Kidney epithelial cell (primary cell): ENCODE results near the gene NCAPD2. TPM values are rescaled to one million over a fixed set of nuclear protein-coding genes. Genes with fewer than 3 reads are reported as not detected.

Source experiments
- DNase-seq: peaks from one replicate; pipeline ENCODE4 v3.0.0-alpha.2; 2010; ENCODE audit warnings: low read depth
- H3K27me3 ChIP-seq: 2 replicates; pipeline ENCODE4 v1.6.0; 2011; ENCODE audit warnings: low read length; ENCODE audit not compliant: control insufficient read depth, insufficient read depth
- H3K36me3 ChIP-seq: 2 replicates; pipeline ENCODE4 v1.5.1; 2011; ENCODE audit warnings: low read length; ENCODE audit not compliant: control insufficient read depth, insufficient read depth
- H3K4me3 ChIP-seq: 2 replicates; pipeline ENCODE4 v1.5.1; 2011; ENCODE audit warnings: low read depth, mild to moderate bottlenecking, control low read depth, low read length
- CTCF ChIP-seq: IDR thresholded peaks from 2 replicates; pipeline ENCODE4 v1.5.1; 2011; ENCODE audit warnings: mild to moderate bottlenecking, moderate library complexity, low read length, control low read depth, inconsistent platforms; ENCODE audit not compliant: insufficient read depth, poor library complexity, severe bottlenecking
- total RNA-seq: library from RNA; depleted of rRNA; stranded (reverse); fragments of >200 nt; gene quantifications from 2 replicates; pipeline ENCODE4 v1.2.3, GENCODE V29; 2015

The NCAPD2 gene
- total RNA-seq, 1 donor from 2014 or later, result 62.3 TPM

- DNase-seq, result no peak
- Histone ChIP-seq H3K36me3 (no peaks in the 10 kb centered on the region), H3K4me3 (no peak overlapping the region), H3K27me3 (no peaks in the 10 kb centered on the region)
- no peak for TF ChIP-seq CTCF
Measured at GRCh38 chr12:6459004-6459337, 34.9 kb upstream of the NCAPD2 start.

- Histone ChIP-seq H3K27me3 (no peaks in the 10 kb centered on the region), H3K36me3 (peaks cover 2% of the 10 kb centered on the region), H3K4me3 (no peak overlapping the region)
- no peak for TF ChIP-seq CTCF
- no peak for DNase-seq
Measured at GRCh38 chr12:6460751-6461371, 33.0 kb upstream of the NCAPD2 start.

GRCh38 chr12:6461401-6462233 is 32.3 kb upstream of the NCAPD2 start:
- H3K27me3 ChIP-seq, result no peaks in the 10 kb centered on the region
- DNase-seq, result no peak
- no peak for TF ChIP-seq CTCF
- peaks cover 2% of the 10 kb centered on the region for H3K36me3 ChIP-seq
- no peak overlapping the region for H3K4me3 ChIP-seq

GRCh38 chr12:6462234-6462995 is 31.5 kb upstream of the NCAPD2 start:
- no peak for TF ChIP-seq CTCF
- no peaks in the 10 kb centered on the region for H3K27me3 ChIP-seq
- DNase-seq, result no peak
- no peak overlapping the region for H3K4me3 ChIP-seq
- peaks cover 2% of the 10 kb centered on the region for H3K36me3 ChIP-seq

- no peak for DNase-seq
- Histone ChIP-seq H3K4me3 (no peak overlapping the region), H3K27me3 (no peaks in the 10 kb centered on the region), H3K36me3 (peaks cover 2% of the 10 kb centered on the region)
- no peak for TF ChIP-seq CTCF
Measured at GRCh38 chr12:6463216-6463615, 30.7 kb upstream of the NCAPD2 start.
